Astrocyte of the cerebellum (primary cell): ENCODE results near the gene TMEM240.

Experiments used
- DNase-seq: peaks from one replicate; pipeline ENCODE4 v3.0.0-alpha.2; 2011; ENCODE audit warnings: low read depth
- H3K4me3 ChIP-seq: 2 replicates; pipeline ENCODE4 v1.5.1; 2011; ENCODE audit warnings: mild to moderate bottlenecking, low read depth, low read length, moderate library complexity
- CTCF ChIP-seq: IDR thresholded peaks from 2 replicates; pipeline ENCODE4 v1.5.1; 2012; ENCODE audit warnings: low read length, low read depth, moderate library complexity, mild to moderate bottlenecking; ENCODE audit errors: missing control alignments
- in situ Hi-C: cut with HindIII; loops from 2 replicates; pipeline ENCODE4 v1.10.0; 2017; ENCODE audit warnings: low sequenced_read_pairs

The TMEM240 gene

GRCh38 chr1:1540818-1541628, 599 bp upstream of the TMEM240 start:
- no peak for DNase-seq
- TF ChIP-seq CTCF: no peak
- in situ Hi-C loops: no loop called here
- H3K4me3 ChIP-seq: peak overlapping the region; percentile 55

- no peak for TF ChIP-seq CTCF
- in situ Hi-C loops: no loop called here
- no peak for DNase-seq
- H3K4me3 ChIP-seq: peak overlapping the region; percentile 55
These were observed 924 bp downstream of the TMEM240 start for GRCh38 chr1:1539310-1540089.

GRCh38 chr1:1538989-1539309, 1.5 kb downstream of the TMEM240 start:
- peak overlapping the region; percentile 55 for H3K4me3 ChIP-seq
- DNase-seq: no peak
- in situ Hi-C loops: no loop called here
- no peak for TF ChIP-seq CTCF

GRCh38 chr1:1538334-1538733, 2.1 kb downstream of the TMEM240 start:
- DNase-seq: no peak
- no peak for TF ChIP-seq CTCF
- in situ Hi-C loops: no loop called here
- peak overlapping the region; percentile 55 for H3K4me3 ChIP-seq

GRCh38 chr1:1537626-1538250, 2.7 kb downstream of the TMEM240 start:
- no peak overlapping the region for H3K4me3 ChIP-seq
- TF ChIP-seq CTCF: no peak
- in situ Hi-C loops: no loop called here
- DNase-seq: no peak

- no peak for DNase-seq
These were observed 3.4 kb downstream of the TMEM240 start for GRCh38 chr1:1536938-1537546.

More at GRCh38 chr1:1536938-1537546, 3.4 kb downstream of the TMEM240 start:
- no peak for TF ChIP-seq CTCF
- in situ Hi-C loops: no loop called here
- no peak overlapping the region for H3K4me3 ChIP-seq
